GM21576 (cell line): Measurements from ENCODE around the gene RTF2.

Experiments
- ATAC-seq: cut with Tn5 transposase; IDR thresholded peaks from one replicate; pipeline ENCODE4 v1.9.1; 2021; ENCODE audit warnings: mild to moderate bottlenecking, moderate library complexity; ENCODE audit not compliant: unreplicated experiment

Gene RTF2

DNA sequence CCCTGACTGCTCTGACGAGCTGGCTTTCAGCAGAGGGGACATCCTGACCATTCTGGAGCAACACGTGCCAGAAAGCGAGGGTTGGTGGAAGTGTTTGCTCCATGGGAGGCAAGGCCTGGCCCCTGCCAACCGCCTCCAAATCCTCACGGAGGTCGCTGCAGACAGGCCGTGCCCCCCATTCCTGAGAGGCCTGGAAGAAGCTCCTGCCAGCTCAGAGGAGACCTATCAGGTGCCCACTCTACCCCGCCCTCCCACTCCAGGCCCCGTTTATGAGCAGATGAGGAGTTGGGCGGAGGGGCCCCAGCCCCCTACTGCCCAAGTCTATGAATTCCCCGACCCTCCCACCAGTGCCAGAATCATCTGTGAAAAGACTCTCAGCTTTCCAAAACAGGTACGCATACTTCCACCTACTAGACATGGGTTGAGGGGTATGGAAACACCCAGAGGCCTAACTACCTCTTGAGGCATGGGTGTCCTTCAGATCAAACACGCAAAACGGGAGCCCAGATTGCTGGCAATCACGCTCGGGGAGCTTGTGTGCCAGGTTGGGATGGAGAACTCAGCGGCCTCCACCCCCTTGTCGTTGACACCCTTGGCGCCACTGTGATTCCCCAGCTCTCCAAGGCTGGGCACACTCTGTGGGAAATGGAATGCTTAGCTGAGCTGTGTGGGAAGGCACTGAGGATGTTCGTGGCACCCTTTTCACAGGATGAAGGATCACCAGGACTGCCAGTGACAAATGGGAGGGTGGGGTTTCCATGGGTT lies 31.0 kb upstream of the RTF2 start:
- no peak for ATAC-seq

DNA sequence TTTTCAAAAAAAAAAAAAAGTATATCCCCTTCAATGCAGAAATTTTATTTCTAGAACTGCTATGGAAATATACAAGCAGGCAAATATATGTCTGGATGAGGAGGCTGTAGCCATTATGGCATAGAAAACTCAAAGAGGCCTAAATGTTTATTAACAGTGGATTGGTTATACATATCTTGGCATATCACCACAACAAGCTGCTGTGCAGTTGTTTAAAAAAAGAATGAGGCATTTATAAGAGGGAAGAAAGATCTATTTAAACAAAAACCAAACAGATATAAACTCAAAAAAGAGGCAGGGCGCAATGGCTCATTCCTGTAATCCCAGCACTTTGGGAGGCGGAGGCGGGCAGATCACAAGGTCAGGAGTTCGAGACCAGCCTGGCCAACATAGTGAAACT lies 30.1 kb upstream of the RTF2 start:
- ATAC-seq: no peak

DNA sequence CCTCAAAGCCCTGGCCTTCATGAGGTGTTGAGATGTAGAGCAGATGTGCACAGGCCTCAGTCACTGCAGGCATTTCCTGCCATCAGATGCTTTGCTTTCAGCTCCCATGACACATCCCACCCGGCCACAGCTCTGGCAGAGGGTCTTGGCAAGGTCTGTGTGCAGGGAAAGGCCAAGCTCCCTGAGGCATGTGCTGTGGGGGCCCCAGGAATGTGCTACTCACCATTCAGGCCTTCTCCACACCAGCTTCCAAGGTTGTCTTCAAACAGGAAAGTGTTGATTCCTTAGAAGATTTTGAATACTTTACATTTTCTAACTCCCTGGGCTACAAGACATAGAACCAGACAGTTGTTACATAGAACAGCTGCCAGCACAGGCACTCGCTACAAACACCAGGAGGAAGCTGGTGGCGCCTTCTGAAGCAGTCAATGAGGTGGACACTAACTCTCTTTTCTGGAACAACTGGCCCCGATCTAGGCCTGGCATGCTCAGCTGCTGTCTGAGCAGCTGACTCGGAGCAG lies 28.6 kb upstream of the RTF2 start:
- no peak for ATAC-seq

DNA sequence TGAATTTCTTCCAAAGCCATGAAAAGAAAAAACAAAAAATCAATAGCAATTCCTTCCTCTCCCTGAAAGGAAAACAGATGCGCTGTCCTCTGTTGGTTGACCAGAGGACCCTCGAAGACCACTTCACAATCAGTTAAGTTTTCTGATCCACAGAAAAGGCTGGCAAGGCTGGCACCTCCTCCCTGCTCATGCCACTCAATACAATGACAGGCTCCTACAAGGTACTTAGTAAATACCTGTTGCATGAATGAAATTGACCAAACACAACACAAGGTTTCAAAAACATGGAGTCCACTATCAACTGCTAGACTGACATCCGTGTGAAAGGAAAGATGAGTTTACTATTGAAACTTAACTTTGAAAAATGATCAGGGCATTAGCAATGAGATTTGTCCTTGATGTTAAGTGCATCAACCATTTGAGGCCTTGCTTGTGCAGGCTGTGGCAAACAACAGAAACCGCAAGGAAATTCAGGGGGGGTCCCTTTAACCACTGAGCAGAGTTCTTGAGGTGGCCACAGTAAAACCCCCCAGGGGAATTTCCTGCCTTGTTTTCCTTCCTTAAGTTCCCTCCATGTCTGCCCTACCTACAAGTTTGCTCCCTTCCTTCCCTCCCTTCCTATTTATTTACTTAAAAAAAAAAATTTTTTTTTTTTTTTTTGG lies 27.9 kb upstream of the RTF2 start:
- peak; percentile 59 for ATAC-seq

DNA sequence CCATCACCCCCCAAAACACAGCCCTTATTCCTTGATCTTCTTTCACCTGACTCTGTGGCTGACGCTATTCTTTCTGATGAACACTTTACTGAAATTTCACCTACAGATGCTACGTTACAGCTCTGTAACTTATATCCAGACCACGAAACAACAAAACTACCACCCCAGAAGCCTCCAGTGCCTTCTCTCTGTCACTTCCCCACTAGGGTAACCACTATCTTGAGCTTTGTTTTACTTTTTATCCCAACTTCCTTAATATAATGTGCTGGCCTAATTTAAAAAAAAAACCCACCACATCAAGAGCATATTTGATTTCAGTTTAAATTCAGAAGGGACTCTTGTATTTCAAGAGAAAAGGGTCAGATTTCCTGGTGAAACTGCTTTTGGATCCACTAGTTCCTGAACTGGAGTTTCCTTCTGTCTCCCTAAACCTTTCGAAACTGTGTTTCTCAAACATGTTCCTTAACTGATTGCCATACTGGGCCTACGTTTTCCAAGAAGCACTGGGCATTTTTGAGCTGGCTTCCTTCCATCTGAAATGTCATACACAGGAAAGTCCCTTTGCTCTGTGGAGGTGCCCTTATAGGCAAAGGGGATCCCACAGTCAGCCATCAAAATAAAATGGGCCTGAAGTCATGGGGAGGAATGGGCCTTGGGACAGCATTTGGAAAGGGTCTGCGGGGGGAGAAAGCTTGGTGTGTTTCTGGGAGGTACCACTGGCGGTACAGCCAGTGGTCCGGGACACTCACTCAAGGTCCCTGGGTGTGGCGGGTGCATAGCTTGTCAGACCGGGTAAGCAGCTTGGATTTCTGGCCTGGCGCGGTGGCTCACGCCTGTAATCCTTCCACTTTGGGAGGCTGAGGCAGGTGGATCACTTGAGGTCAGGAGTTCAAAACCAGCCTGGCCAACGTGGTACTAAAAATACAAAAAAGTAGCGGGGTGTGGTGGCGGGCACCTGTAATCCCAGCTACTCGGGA lies 25.8 kb upstream of the RTF2 start:
- no peak for ATAC-seq

DNA sequence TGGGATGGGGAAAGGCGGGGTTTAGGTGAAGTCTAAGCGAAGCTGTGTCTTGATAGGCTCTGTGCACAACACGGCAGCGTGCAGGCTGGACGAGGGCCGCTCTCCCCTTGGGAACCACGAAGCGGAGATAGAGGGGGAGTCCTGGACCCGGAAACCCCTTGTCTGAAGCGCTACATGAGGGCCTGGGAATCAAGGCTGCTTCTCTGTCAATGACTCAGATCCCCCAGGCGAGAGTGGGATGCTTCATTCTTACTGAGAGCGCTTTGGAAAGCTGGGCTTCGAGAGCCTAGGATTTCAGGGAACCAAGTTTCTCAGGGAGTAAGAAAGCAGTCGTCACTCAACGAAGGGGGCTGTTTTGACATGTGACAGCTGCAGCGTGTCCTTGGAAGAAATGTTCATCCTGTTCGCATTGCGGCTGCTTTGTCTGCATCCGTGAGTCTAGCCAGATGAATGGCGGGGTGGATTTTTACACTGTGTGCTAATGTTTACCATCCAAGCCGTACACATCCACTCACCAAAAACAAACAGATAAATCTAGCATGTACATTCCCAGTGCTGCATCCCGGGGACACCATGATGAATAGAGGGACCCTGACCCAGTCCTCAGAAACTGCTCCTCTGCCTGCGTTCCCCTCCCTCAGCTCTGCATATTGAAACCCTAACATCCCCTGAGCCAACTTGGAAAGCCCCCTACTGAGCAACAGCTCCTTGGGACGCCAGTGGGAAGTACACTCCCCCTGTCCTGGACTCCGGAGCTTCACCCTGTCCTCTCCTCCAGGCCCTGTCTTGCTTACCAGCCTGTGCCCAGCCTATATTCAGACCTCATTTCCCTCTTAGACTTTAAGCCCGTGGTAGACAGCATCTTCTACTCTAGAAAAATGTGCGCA lies 24.5 kb upstream of the RTF2 start:
- ATAC-seq: no peak

DNA sequence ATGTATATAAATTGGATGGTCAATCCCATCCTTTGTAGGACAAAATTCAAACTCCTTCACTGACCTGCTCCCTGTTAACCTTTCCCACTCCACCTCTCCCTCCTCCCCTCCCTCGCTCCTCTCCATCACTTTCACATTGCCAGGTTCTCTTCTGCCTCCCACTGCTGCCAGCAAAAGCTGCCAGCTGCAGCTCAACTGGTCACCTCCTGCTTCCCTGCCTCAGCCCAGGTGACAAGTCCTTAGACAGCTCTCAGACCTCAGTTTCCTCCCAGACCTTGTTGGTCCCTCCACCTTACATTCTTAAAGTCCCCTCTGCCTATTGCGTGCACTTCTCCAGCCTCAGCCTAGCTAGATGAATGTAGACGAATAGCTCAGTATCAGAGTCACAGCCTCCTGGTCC lies 23.3 kb upstream of the RTF2 start:
- ATAC-seq: no peak

DNA sequence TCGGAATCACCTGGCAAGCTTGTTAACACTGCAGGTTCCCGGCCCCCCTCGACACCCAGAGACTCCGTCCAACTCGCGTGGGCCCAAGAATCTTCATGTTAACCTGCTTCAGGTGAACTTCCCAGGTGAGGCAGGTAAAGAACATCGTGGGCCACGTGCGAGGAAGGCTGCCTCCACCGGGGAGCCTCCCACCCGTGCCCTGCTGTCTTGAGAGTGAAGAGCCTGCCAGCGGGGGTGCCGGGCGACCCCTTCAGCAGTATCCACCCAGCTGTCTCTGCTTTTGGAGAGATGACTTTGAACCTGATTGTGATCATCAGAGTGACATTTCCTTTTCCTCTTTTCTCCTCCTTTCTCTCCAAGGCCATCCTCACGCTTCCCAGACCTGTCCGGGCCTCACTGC lies 22.9 kb upstream of the RTF2 start:
- ATAC-seq: no peak

DNA sequence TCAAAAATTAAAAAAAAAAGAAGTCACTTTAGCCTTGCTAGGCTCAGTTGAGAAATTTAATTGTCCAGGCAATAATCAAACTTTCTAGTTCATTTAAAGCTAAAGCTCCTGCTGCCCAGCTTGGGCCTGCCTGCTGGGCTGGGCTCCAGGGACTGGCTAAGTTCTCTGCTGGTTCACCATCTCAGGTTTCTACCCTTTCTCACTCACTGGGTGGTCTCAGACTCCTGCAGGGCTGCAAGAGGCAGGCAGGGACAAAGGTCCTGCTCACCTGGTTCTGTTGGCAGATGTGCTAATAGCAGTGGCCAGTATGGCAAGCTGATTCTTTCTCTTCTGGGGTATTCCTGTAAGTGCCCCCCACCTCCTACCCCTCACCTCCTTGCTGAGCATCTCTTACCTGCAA lies 21.2 kb upstream of the RTF2 start:
- ATAC-seq: no peak

DNA sequence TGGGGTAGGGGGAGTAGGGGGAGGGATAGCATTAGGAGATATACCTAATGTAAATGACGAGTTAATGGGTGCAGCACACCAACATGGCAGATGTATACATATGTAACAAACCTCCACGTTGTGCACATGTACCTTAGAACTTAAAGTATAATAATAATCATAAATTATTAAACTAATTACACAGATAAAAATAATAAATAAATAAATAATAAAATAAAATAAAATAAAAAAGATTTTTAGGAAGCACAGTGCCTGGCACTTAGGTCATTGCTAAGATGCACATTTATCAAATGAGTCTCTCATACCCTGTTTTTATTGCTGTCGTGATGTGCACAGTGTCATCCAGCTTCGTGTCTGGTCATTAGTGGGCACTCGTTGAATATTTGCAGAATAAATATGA lies 19.0 kb upstream of the RTF2 start:
- no peak for ATAC-seq

DNA sequence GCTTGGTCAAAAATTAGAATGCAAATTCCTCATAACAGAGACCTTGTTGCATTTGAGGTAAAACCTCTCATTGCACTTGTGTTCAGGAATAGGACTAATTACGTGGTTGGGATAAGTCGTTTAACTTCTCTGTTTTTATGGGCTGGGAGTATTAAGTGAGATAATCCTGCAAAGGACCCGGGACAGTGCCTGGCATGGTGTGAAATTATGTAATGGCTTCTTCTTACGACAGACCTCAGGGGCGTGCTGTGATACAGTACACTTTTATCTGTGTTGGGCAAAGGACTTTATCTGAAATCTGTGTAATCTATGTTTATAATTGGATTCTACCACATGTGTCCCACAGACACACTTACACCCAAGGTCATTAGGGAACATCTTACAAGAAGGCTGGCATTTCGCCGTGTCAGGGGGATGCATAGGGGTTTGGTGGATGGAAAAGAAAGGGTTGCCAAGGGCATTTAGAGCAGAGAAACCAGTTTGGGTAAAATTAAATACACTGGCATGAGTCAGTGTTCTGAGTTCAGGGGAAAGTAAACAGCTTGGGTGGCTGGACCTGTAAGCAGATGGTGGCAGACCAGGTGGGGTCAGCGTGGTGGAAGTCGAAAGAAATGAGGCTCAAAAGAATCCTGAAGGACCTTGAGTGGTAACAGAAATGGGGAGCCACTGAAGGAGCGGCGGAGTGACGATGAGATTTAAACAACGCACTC lies 17.2 kb upstream of the RTF2 start:
- ATAC-seq: no peak

DNA sequence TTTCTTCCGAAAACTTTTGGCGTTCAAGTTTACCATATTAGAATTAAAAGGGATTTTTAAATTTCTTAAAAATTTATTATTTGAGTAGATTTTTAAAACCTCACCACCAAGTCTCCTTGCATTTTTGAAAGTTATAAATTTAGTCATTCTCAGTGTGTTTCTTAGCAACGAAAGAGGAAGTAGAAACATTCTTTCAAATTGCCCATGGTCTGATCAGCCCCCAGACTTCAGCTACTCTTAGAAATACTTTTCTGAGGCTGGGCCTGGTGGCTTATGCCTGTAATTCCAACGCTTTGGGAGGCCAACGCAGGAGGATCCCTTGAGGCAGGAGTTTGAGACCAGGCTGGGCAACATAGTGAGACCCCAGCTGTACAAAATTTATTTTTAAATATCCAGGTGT lies 15.1 kb upstream of the RTF2 start:
- peak; percentile 74 for ATAC-seq

DNA sequence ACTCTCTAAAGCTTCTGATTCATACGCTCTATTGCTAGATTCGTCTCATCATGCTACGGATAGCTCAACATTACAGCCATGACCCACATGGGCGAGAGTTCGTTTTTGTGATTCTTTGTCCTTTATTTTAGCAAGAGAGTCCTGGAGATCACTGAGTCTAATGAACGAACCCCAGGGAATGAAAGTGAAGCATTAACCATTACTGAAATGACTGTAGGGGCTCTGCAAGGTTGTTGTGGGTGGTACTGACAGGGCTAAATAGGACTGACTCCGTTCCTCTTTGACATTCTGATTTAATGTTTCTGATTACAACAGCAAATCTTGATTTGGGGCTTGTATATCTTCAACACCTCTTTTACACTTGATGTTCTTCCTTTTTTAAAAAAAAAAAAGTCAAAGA lies 13.7 kb upstream of the RTF2 start:
- peak; percentile 69 for ATAC-seq

DNA sequence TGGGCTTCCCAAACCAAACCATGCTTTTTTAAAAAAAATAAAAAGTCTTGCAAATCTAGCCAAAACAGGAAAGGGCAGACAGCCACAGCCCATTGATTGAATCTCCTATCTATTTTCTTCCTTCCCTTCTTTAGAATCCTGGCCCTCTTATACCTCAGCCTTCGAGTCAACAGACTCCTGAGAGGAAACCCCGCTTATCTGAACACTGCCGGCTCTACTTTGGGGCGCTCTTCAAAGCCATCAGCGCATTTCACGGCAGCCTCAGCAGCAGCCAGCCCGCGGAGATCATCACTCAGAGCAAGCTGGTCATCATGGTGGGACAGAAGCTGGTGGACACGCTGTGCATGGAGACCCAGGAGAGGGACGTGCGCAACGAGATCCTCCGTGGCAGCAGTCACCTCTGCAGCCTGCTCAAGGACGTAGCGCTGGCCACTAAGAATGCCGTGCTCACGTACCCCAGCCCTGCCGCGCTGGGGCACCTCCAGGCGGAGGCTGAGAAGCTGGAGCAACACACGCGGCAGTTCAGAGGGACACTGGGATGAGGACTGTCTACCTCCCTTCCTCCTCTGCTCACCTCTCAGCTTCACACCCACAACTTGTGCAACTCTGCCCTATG lies 10.1 kb upstream of the RTF2 start:
- ATAC-seq: no peak

DNA sequence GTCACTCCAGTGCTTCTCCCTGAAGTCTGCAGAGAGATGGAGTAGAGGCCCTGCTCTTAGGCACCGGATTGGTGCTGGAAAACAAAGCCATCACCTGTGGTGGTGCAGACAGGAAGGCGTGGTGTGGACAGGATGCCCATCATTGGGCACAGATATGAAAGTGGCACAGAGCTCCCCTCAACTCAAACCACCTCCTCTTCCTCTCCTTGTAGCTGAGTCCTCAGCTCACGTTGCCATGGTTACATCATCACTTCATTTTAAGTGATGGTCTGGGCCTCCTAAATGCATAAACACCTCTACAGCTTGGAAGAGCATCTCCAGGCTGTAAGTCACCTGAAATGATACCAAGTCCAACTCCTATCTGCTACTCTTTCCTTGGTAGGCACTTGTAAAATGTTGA lies 8.0 kb upstream of the RTF2 start:
- no peak for ATAC-seq

DNA sequence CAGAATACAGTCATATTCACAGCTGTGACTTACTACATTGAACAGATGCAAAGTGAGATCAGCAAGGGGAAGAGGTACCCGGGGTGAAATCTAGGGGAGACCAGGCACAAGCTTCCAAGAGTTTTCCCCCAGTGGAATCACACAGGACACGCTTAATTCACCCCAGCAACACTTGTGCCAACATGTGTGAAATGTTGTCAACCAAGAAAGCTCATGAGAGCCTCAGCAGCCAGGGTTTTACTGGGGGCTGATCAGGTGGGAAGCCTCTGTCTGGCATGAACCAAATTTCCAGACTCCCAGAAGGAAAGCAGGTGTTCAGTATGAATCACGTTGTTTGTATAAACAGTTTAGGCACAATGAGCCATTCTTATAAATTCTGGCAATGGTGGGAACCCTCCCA lies 6.9 kb upstream of the RTF2 start:
- no peak for ATAC-seq

DNA sequence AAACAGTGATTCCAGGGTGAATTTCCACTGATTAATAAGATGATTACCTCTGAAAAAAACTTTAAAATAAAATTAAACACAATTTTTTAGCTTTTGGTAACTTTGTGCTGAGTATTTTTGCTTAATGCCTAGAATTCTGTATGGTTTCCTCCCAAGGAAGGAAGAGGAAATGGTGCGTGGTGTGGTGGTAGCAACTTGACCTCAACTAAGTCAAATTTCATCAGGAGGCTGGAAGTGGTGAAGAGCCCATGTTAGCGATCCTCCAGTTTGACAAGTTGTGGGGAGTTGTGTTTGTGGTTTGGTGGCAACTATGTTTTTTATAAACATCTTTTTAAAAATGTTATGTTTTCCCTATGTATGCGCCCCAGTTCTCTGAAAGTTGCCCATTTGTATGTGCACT lies 5.0 kb upstream of the RTF2 start:
- no peak for ATAC-seq

DNA sequence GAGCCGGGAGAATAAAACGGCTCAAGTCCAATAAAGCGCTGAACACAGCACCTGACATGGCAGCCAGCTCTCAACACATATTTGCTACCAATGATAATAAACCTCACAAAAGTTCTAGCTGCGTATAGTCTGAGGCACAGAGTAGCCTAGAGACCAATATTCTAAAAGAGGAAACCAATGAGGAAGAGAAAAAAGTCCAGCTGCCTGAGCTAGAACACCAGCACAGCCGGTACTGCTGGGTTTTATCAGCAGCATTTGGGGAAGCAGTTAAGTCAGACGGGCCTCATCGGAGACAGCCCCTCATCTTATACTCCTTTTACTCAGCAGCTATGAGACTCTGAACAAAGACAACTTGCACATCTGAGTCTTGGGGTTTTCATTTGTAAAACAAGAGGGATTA lies 2.4 kb upstream of the RTF2 start:
- ATAC-seq: no peak

DNA sequence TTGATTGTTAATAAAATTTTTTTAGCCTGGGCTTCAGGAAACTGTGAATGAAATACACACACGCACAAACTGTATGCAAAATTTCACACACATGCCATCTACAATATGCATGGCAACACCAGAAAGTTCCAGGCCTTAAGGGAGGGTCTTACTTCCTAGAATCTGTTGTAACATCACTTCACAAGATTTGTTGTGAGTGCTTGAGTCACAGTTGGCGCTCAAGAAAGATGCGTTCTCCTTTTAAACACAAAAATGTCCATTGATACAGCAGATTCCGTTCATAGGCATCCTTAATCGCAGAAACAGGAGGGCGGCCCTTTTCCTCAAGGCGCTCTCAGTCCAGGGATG lies 485 bp upstream of the RTF2 start:
- peak; percentile 3 for ATAC-seq

DNA sequence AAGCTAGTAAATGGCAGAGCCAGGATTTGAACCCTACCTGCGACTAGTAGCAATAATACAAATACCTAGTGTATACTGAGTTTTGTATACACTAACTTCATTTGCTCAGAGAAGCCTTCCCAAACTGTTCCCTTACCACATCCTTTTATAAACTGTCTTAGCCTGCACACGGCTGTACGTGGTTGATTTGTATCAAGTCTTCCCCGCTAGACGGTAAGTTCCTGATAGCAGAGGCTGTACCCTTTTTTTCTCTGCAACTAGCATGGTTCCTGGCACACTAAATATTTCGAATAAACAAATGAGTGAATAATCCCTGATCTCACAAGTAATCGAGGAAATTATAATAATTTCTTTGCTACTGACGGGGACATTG lies 636 bp downstream of the RTF2 start:
- ATAC-seq: no peak
